ENCODE measurements around the gene CREG2. TPM values are rescaled to one million over a fixed set of nuclear protein-coding genes. Genes with fewer than 3 reads are reported as not detected.
A peak's percentile ranks its signal among the peaks of the same experiment; 100 is the strongest.
"Not testable (repeated sequence)": the region's sequence is repeated elsewhere in the genome, so short reads cannot be mapped to it uniquely, and the experiment has no call there.

The CREG2 gene
- total RNA-seq, 1 experiment from 2014 or later, result not detected

GRCh38 chr2:101328474-101329007 lies 58.8 kb downstream of the CREG2 start:
- ChIA-PET POLR2A (ENCODE audit: low non-redundant PET) (no interaction called here), CTCF (interaction anchor here (2.8 kb wide), 1 partner anchor 14 kb away, joined by 9 read pairs; no protein-coding TSS in a partner anchor)
- TF ChIP-seq EZH2 (IDR thresholded peaks at IDR 0.05; ENCODE audit: borderline replicate concordance, low read depth, low read length, poor library complexity, severe bottlenecking), result no peak
- TF ChIP-seq CTCF (conservative IDR thresholded peaks at IDR 0.05; ENCODE audit: low read depth, low read length), result no peak
- Histone ChIP-seq H3K27me3 (replicated peaks; ENCODE audit: insufficient read depth, low read depth, low read length, poor library complexity) (no peaks in the 10 kb centered on the region), H3K36me3 (ENCODE audit: insufficient read depth, low read length, poor library complexity, severe bottlenecking) (no peaks in the 10 kb centered on the region), H3K9me3 (ENCODE audit: low read depth, low read length, poor library complexity, severe bottlenecking) (peaks cover 10% of the 10 kb centered on the region), H3K27ac (ENCODE audit: low read depth, low read length, poor library complexity, severe bottlenecking) (no peak overlapping the region), H3K4me1 (ENCODE audit: insufficient read depth, low read length, poor library complexity, severe bottlenecking) (no peaks in the 10 kb centered on the region), H3K4me3 (ENCODE audit: low read depth, low read length, poor library complexity, severe bottlenecking) (no peak overlapping the region)
- DNase-seq (ENCODE audit: low spot score), result peak; percentile 32
- BruUV-seq (replicated peaks), result no TSS peak
- intact Hi-C loops (cut with micrococcal nuclease; ENCODE audit: unreplicated experiment), result no loop called here

- ChIA-PET POLR2A (ENCODE audit: low non-redundant PET) (no interaction called here), CTCF (interaction anchor here (2.8 kb wide), 1 partner anchor 14 kb away, joined by 9 read pairs; no protein-coding TSS in a partner anchor)
- DNase-seq (ENCODE audit: low spot score), result no peak
- intact Hi-C loops (cut with micrococcal nuclease; ENCODE audit: unreplicated experiment), result no loop called here
- H3K27me3 ChIP-seq (replicated peaks; ENCODE audit: insufficient read depth, low read depth, low read length, poor library complexity), result no peaks in the 10 kb centered on the region
- no peak overlapping the region for H3K27ac ChIP-seq (ENCODE audit: low read depth, low read length, poor library complexity, severe bottlenecking)
- H3K36me3 ChIP-seq (ENCODE audit: insufficient read depth, low read length, poor library complexity, severe bottlenecking), result no peaks in the 10 kb centered on the region
- no peak for TF ChIP-seq EZH2 (IDR thresholded peaks at IDR 0.05; ENCODE audit: borderline replicate concordance, low read depth, low read length, poor library complexity, severe bottlenecking)
- TF ChIP-seq CTCF (conservative IDR thresholded peaks at IDR 0.05; ENCODE audit: low read depth, low read length), result no peak
- BruUV-seq (replicated peaks), result no TSS peak
- H3K4me1 ChIP-seq (ENCODE audit: insufficient read depth, low read length, poor library complexity, severe bottlenecking), result no peaks in the 10 kb centered on the region
- H3K9me3 ChIP-seq (ENCODE audit: low read depth, low read length, poor library complexity, severe bottlenecking), result peaks cover 10% of the 10 kb centered on the region
- no peak overlapping the region for H3K4me3 ChIP-seq (ENCODE audit: low read depth, low read length, poor library complexity, severe bottlenecking)
Measured at GRCh38 chr2:101327863-101328394, 59.4 kb downstream of the CREG2 start.

GRCh38 chr2:101325425-101325824 lies 61.9 kb downstream of the CREG2 start:
- TF ChIP-seq CTCF (conservative IDR thresholded peaks at IDR 0.05; ENCODE audit: low read depth, low read length) (no peak), EZH2 (IDR thresholded peaks at IDR 0.05; ENCODE audit: borderline replicate concordance, low read depth, low read length, poor library complexity, severe bottlenecking) (no peak)
- POLR2A ChIA-PET (ENCODE audit: low non-redundant PET), result no interaction called here
- no TSS peak for BruUV-seq (replicated peaks)
- Histone ChIP-seq H3K9me3 (ENCODE audit: low read depth, low read length, poor library complexity, severe bottlenecking) (peaks cover 10% of the 10 kb centered on the region), H3K27me3 (replicated peaks; ENCODE audit: insufficient read depth, low read depth, low read length, poor library complexity) (no peaks in the 10 kb centered on the region), H3K4me1 (ENCODE audit: insufficient read depth, low read length, poor library complexity, severe bottlenecking) (no peaks in the 10 kb centered on the region), H3K4me3 (ENCODE audit: low read depth, low read length, poor library complexity, severe bottlenecking) (no peak overlapping the region), H3K27ac (ENCODE audit: low read depth, low read length, poor library complexity, severe bottlenecking) (no peak overlapping the region), H3K36me3 (ENCODE audit: insufficient read depth, low read length, poor library complexity, severe bottlenecking) (no peaks in the 10 kb centered on the region)
- intact Hi-C loops (cut with micrococcal nuclease; ENCODE audit: unreplicated experiment), result no loop called here
- CTCF ChIA-PET, result no interaction called here
- no peak for DNase-seq (ENCODE audit: low spot score)

GRCh38 chr2:101316568-101316967 lies 70.7 kb downstream of the CREG2 start:
- intact Hi-C loops (cut with micrococcal nuclease; ENCODE audit: unreplicated experiment); H3K27ac ChIP-seq (ENCODE audit: low read depth, low read length, poor library complexity, severe bottlenecking); CTCF ChIA-PET; H3K4me1 ChIP-seq (ENCODE audit: insufficient read depth, low read length, poor library complexity, severe bottlenecking); DNase-seq (ENCODE audit: low spot score); H3K9me3 ChIP-seq (ENCODE audit: low read depth, low read length, poor library complexity, severe bottlenecking); BruUV-seq (replicated peaks); H3K27me3 ChIP-seq (replicated peaks; ENCODE audit: insufficient read depth, low read depth, low read length, poor library complexity); POLR2A ChIA-PET (ENCODE audit: low non-redundant PET); H3K36me3 ChIP-seq (ENCODE audit: insufficient read depth, low read length, poor library complexity, severe bottlenecking); H3K4me3 ChIP-seq (ENCODE audit: low read depth, low read length, poor library complexity, severe bottlenecking): not testable (repeated sequence)

Measured in A673 (cell line).